Ishikawa (cell line): ENCODE results near the gene RWDD2A.

Experiments used
- CEBPB ChIP-seq: IDR thresholded peaks from 2 replicates; pipeline ENCODE4 v1.6.1; 2012
- CREB1 ChIP-seq: IDR thresholded peaks from 2 replicates; pipeline ENCODE4 v1.6.1; 2012; ENCODE audit warnings: low read depth
- EGR1 ChIP-seq: IDR thresholded peaks from 2 replicates; pipeline ENCODE4 v1.6.1; 2012
- EP300 ChIP-seq: IDR thresholded peaks from 2 replicates; pipeline ENCODE4 v1.6.1; 2012; ENCODE audit warnings: borderline replicate concordance
- FOXM1 ChIP-seq: IDR thresholded peaks from 2 replicates; pipeline ENCODE4 v1.6.1; 2012; ENCODE audit warnings: low read depth, borderline replicate concordance
- NFIC ChIP-seq: IDR thresholded peaks from 2 replicates; pipeline ENCODE4 v1.6.1; 2012
- RAD21 ChIP-seq: IDR thresholded peaks from 2 replicates; pipeline ENCODE4 v1.6.1; 2012; ENCODE audit warnings: low read depth
- TAF1 ChIP-seq: IDR thresholded peaks from 2 replicates; pipeline ENCODE4 v1.6.1; 2012; ENCODE audit warnings: low read depth, mild to moderate bottlenecking
- TCF12 ChIP-seq: IDR thresholded peaks from 2 replicates; pipeline ENCODE4 v1.6.1; 2012; ENCODE audit warnings: low read depth
- TEAD4 ChIP-seq: IDR thresholded peaks from 2 replicates; pipeline ENCODE4 v1.6.1; 2012
- USF1 ChIP-seq: IDR thresholded peaks from 2 replicates; pipeline ENCODE4 v1.6.1; 2012
- YY1 ChIP-seq: IDR thresholded peaks from 2 replicates; pipeline ENCODE4 v1.6.1; 2012; ENCODE audit warnings: low read depth
- ZBTB7A ChIP-seq: IDR thresholded peaks from 2 replicates; pipeline ENCODE4 v1.6.1; 2012; ENCODE audit warnings: low read depth
- TF ChIP-seq, protein P1 (sequence below): IDR thresholded peaks from 2 replicates; pipeline ENCODE4 v1.6.1; 2012; ENCODE audit warnings: low read depth, mild to moderate bottlenecking
- TF ChIP-seq, protein P2 (sequence below): IDR thresholded peaks from 2 replicates; pipeline ENCODE4 v1.6.1; 2012

RWDD2A gene

DNA sequence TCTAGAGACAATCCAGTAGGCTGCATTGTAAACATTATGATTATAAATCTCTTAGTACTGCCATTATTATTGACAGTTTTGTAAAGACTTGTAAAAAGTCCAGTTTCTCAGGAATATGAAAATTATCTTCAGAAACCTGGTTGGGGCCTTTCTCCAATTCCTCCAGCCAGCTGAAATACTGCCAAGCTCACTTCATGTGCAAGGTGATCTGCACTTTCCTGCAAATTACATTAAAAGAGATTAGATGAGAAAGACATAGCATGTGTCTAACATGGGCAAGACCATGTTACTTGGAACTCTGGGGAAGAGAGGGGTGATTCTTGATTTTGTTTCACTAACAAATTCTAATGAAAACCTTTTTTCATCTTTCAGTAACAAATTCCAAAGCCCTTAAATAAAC lies 24.1 kb upstream of the RWDD2A start:
- TF ChIP-seq TEAD4, result no peak
- TF ChIP-seq, protein P1, sequence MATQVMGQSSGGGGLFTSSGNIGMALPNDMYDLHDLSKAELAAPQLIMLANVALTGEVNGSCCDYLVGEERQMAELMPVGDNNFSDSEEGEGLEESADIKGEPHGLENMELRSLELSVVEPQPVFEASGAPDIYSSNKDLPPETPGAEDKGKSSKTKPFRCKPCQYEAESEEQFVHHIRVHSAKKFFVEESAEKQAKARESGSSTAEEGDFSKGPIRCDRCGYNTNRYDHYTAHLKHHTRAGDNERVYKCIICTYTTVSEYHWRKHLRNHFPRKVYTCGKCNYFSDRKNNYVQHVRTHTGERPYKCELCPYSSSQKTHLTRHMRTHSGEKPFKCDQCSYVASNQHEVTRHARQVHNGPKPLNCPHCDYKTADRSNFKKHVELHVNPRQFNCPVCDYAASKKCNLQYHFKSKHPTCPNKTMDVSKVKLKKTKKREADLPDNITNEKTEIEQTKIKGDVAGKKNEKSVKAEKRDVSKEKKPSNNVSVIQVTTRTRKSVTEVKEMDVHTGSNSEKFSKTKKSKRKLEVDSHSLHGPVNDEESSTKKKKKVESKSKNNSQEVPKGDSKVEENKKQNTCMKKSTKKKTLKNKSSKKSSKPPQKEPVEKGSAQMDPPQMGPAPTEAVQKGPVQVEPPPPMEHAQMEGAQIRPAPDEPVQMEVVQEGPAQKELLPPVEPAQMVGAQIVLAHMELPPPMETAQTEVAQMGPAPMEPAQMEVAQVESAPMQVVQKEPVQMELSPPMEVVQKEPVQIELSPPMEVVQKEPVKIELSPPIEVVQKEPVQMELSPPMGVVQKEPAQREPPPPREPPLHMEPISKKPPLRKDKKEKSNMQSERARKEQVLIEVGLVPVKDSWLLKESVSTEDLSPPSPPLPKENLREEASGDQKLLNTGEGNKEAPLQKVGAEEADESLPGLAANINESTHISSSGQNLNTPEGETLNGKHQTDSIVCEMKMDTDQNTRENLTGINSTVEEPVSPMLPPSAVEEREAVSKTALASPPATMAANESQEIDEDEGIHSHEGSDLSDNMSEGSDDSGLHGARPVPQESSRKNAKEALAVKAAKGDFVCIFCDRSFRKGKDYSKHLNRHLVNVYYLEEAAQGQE, result no peak
- no peak for TF ChIP-seq EP300
- TF ChIP-seq CEBPB, result no peak
- TF ChIP-seq RAD21, result no peak
- no peak for TF ChIP-seq USF1
- TF ChIP-seq ZBTB7A, result no peak
- TF ChIP-seq FOXM1, result no peak
- TF ChIP-seq TCF12, result no peak
- TF ChIP-seq TAF1, result no peak
- TF ChIP-seq EGR1, result no peak
- TF ChIP-seq, protein P2, sequence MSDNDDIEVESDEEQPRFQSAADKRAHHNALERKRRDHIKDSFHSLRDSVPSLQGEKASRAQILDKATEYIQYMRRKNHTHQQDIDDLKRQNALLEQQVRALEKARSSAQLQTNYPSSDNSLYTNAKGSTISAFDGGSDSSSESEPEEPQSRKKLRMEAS, result no peak

DNA sequence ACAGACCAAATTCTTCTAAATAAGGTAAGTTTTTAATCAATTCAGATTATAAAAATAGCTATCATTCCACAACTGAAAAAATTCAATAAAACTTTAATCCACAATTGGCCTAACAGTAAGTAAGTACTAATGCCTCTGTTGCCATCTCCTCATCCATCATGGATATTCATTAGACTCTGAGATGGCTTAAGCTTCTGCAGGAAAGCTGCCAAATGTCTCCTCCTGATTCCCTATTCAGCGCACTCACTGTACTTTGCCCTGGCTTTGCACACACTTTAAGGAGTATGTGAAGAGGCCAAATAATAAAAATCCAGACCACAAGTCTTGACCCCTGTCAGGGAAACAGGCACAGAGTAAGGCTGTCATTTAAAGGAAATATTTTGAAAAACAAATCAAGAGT lies 23.6 kb upstream of the RWDD2A start:
- TF ChIP-seq, protein P2, result no peak
- TF ChIP-seq TAF1, result no peak
- TF ChIP-seq CREB1, result no peak
- TF ChIP-seq EP300, result no peak
- TF ChIP-seq ZBTB7A, result no peak
- no peak for TF ChIP-seq FOXM1
- no peak for TF ChIP-seq EGR1
- TF ChIP-seq YY1, result no peak
- no peak for TF ChIP-seq NFIC
- no peak for TF ChIP-seq RAD21
- TF ChIP-seq TEAD4, result no peak
- TF ChIP-seq CEBPB, result no peak
- no peak for TF ChIP-seq TCF12
- no peak for TF ChIP-seq USF1
- TF ChIP-seq, protein P1, result no peak

DNA sequence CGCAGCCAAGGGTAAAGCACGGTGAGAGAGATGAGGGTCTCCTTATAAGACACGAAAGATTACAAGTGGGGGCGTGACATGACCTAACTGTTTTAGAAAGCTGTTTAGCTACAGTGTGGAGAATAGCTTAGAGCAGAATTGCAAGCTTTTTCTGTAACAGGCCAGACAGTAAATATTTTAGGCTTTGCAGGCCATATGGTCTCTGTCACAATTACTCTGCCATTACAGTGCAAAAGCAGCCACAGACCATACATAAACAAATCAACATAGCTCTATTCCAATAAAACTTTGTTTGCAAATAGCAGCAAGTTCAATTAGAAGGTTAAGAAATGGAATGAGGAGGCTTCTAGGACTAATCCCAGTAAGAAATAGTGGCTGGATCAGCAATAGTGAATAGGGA lies 16.9 kb upstream of the RWDD2A start:
- no peak for TF ChIP-seq USF1
- TF ChIP-seq TAF1, result no peak
- TF ChIP-seq TCF12, result no peak
- TF ChIP-seq, protein P1, result no peak
- no peak for TF ChIP-seq CREB1
- no peak for TF ChIP-seq NFIC
- no peak for TF ChIP-seq CEBPB
- TF ChIP-seq ZBTB7A, result no peak
- TF ChIP-seq YY1, result no peak

DNA sequence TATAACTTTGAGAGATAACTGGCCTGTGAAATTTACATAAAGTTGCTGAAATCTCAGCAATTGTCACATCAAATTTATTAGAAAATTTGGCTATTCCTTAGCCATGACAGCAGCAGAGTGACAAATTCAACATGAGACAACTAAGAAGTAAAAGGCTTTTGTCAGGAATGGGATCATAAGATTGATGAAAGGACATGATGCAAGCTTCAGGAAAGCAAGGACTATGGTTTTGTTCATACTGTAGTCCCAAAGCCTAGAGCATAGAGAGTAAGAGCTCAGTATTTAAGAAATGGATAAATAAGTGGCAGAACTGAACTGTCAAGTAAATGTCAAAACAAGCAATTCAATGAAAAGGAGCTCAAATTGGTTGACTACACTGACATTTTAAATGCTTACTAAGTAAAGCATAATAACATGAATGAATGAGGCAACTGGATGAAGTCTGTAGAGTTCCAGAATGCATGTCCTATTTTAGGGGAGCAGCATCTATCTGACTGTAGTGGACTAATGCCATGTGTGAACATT lies 12.7 kb upstream of the RWDD2A start:
- TF ChIP-seq TEAD4 (no peak), TCF12 (no peak), ZBTB7A (no peak), EGR1 (no peak), CEBPB (no peak), NFIC (no peak), CREB1 (no peak), TAF1 (no peak), FOXM1 (no peak), EP300 (no peak)
- TF ChIP-seq, protein P2, result no peak
- TF ChIP-seq, protein P1, result no peak
